Measurements from ENCODE around the gene ISYNA1.

GRCh38 chr19:18445262-18445948 is 7.5 kb upstream of the ISYNA1 start:
- TF ChIP-seq GABPA (IDR thresholded peaks at IDR 0.05; ENCODE audit: low read depth) (no peak), SIN3A (IDR thresholded peaks at IDR 0.05; ENCODE audit: low read depth, low read length) (no peak), CTCF (IDR thresholded peaks at IDR 0.05 in 2 of 3, conservative IDR thresholded peaks at IDR 0.05 in 1 of 3; ENCODE audit: control insufficient read depth in 2 of 3, extremely low read depth in 1 of 3, insufficient read depth in 1 of 3, low read depth in 3 of 3, low read length in 3 of 3) (no peak), SP1 (IDR thresholded peaks at IDR 0.05; ENCODE audit: low read depth, low read length) (no peak), BCL3 (IDR thresholded peaks at IDR 0.05; ENCODE audit: borderline replicate concordance, insufficient read depth, low read depth, low read length, poor library complexity, severe bottlenecking) (no peak), SUPT20H (IDR thresholded peaks at IDR 0.05; ENCODE audit: borderline replicate concordance, control insufficient read depth, low read depth, low read length) (no peak), NFIC (IDR thresholded peaks at IDR 0.05; ENCODE audit: low read depth, low read length) (no peak), SMC3 (IDR thresholded peaks at IDR 0.05; ENCODE audit: borderline replicate concordance, low read length) (no peak)
